SH-SY5Y (cell line): ENCODE data around the gene DCLK1.

ENCODE experiments used
- GATA2 ChIP-seq: IDR thresholded peaks from 2 replicates; pipeline ENCODE4 v1.6.1; 2011; ENCODE audit warnings: mild to moderate bottlenecking, low read depth, low read length
- GATA3 ChIP-seq: IDR thresholded peaks from 2 replicates; pipeline ENCODE4 v1.6.1; 2011; ENCODE audit warnings: low read depth, mild to moderate bottlenecking, low read length, moderate library complexity

GRCh38 chr13:35859981-35860380, 271.2 kb downstream of the DCLK1 start:
- no peak for TF ChIP-seq GATA2
- no peak for TF ChIP-seq GATA3
